GM19025 (cell line): ENCODE data around the gene LAMA1.

Experiments used
- ATAC-seq: cut with Tn5 transposase; IDR thresholded peaks from one replicate; pipeline ENCODE4 v1.9.1; 2021; ENCODE audit warnings: mild to moderate bottlenecking, low read depth, moderate library complexity; ENCODE audit not compliant: unreplicated experiment

Gene LAMA1

DNA sequence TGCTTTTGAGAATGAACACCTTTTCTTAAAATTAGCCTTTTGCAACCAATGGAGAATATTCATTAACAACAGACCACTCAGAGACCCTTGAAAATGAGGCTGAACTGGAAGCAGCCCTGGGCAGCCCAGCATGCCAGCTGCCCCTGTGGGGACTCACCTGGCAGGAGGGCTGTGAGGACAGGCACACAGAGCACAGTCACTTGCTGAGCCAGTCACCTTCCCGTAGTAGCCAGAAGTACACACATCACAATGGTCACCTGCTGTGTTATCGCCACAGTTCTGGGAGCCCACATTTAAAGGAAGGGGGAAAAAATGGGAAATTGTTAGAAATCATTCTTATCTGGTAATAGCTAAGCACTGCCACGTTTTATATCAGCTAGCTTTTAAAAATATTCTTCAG, 115.5 kb downstream of the LAMA1 start:
- no peak for ATAC-seq

DNA sequence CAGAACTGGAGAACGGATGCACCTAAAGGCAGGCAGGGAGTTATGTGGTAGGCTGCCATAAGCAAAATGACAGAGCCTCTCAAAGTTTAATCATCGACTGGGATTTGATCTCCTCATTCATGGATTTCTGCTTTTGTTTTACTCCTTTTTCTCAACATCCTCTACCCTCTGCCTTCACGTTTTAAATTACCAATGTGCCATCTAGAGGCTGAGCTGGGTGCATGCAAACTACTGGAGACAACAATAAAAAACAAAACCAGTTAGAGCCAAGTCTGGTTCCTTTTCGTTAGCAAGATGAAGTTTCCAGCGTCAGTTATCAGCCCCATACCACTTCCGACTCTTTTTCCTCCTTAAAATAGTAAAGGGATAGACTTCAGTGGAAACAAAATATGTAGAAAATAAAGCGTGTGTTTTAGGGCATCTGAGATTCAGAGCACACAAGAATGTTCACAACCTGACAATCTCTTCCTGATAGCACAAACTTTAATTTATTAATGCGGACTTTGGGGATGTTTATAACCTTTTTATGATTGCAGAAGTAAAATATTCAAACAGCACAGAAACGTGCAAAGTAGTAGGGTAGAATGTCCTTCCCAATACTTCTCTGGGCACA, 117.0 kb downstream of the LAMA1 start:
- ATAC-seq, result no peak

DNA sequence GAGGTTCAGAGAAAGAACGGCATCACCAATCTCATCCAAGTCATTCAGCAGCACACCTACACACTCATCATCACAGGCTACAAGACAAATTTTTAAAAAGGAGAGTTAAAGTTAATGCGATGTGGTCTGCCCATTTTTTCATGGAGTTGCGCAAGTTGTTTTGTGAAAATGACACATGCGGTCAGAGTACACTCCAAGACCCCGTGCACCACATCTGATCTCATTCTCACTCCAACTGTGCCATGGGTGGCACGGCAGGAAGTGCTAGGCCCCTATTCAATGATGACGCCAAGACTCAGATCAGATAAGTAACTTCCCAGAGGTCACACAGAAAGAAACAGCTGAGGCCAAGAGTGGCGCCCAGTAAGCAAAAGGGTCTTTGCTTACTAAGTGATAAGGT, 119.8 kb downstream of the LAMA1 start:
- ATAC-seq, result no peak

DNA sequence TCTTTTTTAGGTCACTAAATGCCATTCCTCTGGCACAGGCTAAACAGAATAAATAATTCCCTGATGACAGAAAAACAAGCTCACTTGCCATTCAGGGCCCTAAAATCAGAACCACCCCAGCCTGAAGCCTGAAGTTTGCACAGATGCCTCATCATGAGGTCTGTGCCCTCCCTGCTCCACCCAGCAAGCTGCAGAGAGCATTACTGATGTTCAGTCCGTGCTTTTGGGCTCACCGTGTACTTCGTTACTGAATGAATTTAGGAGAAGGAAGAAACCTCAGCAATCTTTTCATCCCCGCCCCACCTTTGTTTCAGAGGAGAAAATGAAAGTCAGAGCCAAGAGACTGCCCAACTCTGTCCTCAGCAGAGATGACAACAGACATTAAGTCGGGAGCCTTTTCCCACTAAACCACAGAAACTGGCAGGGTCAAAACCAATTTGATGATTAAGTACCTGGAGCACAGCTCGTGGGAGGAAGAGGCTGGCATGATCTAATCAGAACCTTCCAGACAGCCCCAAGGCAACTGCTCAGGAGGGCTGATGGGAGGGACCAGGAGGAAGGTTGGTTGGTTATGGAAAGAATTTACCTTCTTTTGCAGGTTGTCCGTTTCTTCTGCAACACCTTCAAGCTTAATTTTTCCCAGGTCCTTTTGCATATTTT, 122.7 kb downstream of the LAMA1 start:
- ATAC-seq, result no peak

DNA sequence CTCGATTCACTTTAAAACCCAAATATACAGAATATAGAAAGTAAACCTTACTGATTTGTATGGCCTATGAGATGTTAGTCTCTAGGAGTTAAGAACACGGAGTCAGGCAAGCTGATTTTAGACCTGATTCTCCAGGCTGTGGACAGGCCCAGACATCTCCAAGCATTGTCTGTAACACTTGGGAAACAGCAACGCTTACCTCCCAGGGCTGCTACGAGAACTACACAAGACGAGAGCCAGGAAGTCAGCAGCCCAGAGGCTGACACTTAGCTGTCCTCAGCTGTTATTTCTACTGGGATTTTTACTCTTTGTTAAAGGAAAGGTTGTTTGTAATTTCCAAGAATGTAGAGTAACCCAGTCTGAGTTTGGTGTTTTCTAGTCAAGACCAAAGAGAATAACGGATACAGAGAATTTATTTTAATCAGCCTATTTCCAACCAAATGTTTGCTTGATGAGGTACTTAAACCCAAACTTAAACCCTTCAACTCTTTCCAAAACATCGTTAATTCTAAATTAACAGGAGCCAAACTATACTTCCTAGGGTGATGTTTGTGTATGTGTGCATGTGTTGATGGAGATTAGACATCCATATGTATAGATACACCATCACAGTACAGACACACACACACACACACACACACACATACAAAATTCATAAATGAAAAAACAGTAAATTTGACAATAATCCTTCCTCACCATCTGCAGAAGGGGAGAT, 123.4 kb downstream of the LAMA1 start:
- ATAC-seq, result no peak

DNA sequence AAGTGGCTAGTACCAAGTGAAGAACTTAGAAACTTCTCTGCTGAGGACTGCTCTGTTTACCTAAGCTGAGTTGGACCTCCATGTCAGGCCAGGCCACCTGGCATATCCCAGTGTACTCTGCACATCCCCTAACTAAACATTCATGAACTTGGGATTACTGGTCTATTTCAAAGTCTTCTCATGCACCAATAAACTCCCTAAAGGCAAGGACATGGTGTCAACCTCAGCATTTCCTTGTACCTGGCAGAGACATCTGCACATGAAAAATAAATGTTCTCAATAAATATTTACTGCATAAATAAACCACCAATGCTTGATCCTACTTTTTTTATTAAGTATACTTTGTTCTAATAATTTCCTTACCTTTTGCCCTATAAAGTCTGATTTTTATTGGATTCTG, 124.8 kb downstream of the LAMA1 start:
- ATAC-seq, result no peak

DNA sequence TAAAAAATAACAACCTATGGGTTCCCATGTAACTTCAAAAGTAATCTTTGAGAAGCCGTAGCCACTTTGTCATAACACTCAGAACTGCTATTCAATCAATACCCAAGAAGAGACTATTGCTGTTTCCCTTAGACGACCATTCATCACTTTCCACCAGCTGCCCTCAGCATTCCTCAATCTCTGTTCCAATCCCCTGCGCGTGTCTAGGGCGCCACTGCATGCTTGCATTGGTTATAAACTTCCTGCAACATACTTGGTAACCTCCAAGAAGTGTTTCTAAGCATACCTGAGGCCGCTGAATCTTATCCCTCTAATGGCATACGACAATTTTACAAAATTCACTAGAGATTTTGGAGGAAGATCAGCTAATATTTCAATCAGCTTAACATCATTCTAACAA, 134.2 kb downstream of the LAMA1 start:
- no peak for ATAC-seq

DNA sequence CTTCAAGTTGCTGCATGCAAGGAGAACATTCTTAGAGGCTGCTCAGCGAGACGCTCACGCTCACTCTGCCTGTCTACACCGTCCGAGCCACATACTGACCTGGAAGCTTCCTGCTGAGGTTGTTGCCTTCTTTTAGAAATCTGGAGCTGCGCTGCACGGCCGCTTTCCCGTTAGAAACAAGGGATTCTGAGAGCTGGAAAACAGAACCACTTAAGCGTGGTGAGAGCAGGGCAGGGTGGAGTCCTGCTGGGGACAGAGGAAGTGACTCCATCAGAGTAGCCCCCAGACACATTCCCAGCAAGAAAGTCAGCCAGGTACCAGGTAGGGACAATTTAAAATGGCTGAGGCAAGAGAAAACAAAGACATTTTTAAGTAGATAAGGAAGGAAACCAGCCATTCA, 135.2 kb downstream of the LAMA1 start:
- no peak for ATAC-seq

DNA sequence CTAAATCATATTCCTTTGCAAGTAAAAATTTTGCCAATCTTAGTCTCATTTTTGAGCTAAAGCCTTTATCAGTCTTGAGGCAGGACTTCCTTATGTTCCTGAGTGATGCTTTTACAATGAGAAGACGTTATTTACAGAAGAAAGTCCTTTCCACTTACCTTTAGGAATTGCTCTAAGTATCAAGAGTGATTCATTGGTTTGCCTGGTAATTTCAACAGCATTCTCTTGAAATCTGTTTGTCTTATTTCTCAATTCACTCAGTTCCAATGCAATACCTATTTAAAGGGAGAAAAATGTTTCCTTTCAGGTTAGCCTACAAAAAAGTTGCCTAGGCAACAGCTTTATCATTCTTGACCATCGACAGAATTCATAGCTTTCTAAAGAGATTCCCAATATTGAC, 137.2 kb downstream of the LAMA1 start:
- no peak for ATAC-seq

DNA sequence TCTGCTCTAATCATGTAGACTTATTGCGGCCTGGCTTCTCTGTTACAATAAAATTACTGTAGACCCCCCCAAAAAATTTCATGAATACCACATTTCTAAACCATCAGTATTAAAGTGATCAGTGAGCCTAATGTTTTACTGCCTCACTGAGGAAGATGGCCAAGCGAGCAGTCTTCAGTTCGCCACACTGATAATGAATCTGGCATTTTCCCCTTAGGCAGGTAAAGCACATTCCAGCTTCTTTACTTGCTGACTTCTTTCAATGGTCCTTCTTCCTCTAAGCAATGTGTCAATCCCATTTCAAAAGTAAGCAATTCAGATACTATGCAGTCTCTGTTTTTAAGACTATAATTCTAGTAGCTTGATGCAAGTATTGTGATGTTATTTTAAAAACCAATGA, 137.6 kb downstream of the LAMA1 start:
- ATAC-seq, result no peak

DNA sequence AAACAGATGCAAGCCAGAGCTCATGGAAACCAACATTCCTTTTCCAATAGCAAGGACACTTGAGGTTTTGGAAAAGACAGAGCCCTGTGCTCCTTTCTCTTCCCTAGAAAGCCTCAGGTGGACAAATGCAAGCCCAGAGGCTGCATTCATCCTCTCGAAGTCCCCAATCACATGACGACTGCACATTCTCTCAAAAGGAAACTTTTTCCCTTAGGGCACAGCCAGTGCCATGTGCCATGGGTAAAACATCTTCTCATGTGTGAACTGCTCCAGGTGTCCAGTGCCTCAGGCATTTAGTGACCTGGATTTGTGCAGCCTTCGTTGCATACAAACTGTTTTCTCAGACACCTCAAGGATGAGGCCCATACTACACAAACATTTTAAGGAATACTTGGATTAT, 140.7 kb downstream of the LAMA1 start:
- ATAC-seq, result no peak

DNA sequence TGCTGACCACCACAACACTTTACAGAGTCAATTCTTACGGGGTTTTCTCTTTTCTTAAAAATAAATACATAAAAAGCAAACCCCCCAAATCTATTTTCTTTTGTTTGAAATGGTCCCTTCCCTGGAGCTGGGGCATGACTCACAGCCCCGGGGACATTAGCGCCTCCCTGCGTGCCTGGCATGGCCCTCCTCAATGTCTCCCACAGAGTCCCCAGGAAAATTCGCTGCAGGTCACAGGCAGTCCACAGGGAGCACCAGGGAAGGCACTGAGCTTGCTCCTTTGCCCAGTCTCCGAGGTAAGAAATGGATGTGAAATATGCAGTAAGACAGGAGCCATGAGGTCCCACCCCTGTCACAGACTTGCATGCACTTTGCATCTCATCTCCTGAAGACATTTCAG, 142.5 kb downstream of the LAMA1 start:
- ATAC-seq, result no peak

DNA sequence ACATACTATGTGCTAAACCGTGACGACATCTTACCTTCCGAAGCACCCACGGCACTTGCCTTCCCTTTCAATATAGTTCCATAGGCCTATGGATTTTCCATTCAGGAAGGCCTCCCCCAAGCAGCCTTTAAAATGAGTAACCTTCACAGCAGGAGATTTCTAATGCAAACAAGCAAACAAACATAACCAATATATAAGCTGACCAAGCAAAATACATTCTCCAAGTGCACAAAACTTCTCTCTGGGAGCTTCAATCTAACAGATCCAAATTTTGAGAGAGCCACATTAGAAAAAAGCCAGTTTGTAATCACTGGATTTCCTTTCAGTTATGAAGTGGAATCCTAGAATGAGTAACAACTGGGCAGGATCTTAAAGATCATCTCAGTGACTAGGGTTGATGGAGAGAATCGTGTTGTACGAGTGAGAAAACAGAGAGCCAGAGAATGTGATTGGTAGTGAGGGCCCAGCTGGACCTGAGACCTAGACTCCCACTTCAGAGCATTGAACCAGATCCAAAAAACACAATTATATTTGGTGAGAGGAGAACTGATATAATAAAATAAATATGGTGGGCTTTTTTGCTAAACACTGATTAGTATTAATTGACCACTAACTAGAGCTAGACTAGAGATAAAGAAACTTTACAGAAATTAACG, 145.6 kb downstream of the LAMA1 start:
- no peak for ATAC-seq

DNA sequence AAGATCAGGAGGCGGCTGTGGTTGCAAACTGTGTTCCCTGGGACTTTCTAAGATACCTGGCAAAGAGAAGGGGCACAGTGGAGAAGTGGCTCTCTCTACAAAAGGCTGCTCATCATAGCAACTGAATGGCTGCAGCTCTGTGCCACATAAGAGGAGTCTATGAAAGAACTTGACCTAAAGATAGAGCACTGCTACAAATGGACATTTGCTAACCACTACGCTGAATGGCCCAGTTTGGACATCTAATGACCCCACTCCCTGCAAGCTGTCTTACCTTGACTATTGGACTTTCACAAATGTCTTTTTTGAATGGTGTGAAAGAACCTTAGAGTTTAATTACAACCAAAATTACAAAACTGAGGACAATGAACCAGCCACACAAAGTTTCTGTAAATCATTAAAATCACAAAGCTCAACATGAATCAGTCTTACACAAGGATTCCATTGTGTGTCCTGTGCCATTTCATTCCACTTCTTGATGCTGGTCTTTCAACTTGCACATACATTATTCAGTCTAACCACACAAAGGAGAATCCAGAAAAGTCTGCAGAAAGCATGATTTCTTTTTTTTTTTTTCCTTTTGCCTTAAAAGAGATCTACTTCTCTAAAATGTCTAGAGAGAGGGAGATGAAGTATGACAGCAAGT, 154.0 kb downstream of the LAMA1 start:
- no peak for ATAC-seq

DNA sequence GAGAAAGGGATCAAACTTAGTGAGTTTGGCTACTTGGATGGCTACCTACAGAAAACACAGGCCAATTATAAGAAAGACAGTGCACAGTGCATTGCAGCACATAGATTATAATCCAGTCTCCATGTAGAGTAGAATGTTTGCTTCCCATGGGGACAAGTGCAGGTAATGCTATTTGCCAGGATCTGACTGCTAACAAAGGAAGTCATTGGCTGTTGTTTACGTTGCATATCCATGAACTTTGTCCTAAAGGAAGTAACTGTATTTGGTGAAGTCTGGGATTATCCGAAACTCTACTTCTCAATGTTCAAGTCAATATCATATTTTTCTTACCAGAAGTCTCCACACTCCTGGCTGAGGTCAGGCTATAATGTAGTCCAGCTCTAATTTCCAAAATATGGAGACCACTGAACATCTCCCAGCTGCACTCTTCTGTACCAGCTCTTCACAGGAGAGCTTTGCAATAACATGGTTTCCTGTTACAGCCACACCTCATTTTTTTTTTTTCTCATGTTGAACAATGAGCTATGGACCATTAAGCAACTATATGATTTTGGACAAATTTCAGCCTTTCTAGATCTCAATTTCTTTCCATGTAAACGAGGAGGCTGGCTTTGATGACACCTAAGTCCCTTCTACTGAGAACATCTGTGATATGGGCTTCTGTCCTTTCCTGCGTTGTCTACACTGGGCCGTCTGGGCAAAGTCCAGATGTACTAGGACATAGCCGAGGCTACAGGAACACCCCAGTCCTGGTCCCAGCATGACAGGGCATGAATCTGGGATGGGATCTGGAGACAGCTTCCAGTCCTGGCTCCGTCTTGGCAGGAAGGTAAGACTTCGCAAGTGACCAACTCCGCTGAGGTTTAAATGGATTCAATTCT, 154.8 kb downstream of the LAMA1 start:
- ATAC-seq, result no peak

DNA sequence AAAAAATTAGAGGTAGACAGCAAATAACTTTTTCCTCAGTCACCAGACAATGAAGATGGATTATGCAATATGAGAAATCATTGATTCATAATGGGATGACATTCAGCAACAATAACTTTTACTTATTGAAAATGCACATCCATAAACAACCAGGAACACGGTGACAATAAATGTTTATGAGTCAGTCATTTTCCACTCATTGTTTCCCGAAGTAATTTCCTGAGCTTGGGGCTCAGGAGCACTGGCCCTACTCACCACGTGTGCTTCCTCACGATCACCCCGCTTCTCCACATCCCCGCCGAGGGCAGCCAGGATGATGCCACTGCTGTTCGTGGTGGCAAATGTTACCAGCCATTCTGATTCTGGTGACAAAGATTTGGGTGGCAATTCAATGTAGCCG, 156.3 kb downstream of the LAMA1 start:
- ATAC-seq, result no peak

DNA sequence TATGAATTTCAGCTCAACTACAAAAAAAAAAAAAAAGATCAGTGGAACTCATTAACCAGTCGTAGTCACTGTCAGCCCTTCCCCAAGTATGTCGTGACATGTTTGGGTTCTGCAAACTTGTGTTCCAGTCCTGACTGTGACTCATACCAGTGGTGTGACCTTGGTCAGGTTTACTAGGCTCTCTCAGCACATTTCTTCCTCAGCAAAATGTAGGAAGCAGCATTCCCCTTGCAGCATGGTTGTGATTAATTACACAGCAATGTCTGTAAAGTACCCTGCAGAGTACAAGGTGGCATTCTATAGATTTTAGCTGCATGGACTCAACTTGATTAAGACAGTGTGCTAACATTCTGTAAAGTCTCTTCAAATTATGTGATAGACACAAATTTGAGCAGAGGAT, 156.9 kb downstream of the LAMA1 start:
- ATAC-seq, result no peak

DNA sequence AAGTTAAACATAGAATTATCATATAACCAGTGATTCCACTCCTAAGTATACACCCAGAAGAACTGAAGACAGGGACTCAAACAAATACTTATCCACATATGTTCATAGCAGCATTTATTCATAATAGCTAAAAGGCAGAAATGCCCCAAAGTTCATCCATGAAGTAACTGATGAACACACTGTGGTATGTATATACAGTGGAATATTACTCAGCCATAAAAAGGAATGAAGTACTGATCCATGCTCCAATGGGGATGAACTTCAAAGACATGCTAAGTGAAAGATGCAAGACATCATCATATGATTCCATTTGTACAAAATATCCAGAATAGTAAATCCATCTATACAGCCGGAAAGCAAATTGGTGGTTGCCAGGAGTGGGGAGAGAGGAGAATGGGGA, 157.5 kb downstream of the LAMA1 start:
- ATAC-seq, result no peak

DNA sequence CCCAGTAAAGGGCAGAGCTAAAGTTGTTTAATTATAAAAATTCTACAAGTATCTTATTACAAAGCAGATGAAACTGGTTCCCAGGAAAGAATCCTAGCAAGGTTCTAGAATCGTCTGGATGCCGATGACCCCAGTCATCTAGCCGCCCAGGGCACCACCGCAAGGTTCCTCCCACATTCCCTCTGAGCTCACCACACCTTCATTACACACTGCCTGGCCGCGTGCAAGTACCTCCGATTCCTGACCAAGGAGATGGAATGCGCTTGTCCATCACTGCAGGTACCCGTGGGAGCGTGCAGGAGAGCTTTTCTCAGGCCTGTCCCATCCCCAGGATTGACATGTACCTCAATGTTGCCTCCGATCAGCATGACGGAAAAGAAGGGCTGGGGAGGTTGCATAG, 158.5 kb downstream of the LAMA1 start:
- no peak for ATAC-seq

DNA sequence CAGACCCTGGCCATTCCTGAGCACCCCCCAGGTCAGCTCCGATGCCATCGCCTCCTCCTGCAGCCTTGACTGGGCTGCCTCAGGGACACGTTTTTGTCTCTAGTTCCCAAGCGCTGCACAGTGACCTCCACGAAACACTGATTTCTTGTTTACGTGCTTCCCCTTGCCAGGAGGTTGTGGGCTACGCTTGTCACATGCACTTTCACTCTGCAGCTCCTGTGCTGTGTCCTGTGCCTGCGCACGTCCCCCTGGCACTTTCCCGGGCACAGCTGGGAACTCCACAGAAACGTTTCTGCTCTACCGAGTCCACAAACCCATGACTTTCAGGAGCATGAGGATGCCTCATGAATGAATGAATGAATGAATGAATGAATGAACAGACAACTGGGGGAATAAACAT, 160.6 kb downstream of the LAMA1 start:
- ATAC-seq, result no peak
